ENCODE data around the gene CCDC136. TPM values are rescaled to one million over a fixed set of nuclear protein-coding genes. Genes with fewer than 3 reads are reported as not detected.

CCDC136 gene
- total RNA-seq, 1 experiment from 2014 or later: 31.1 TPM

DNA sequence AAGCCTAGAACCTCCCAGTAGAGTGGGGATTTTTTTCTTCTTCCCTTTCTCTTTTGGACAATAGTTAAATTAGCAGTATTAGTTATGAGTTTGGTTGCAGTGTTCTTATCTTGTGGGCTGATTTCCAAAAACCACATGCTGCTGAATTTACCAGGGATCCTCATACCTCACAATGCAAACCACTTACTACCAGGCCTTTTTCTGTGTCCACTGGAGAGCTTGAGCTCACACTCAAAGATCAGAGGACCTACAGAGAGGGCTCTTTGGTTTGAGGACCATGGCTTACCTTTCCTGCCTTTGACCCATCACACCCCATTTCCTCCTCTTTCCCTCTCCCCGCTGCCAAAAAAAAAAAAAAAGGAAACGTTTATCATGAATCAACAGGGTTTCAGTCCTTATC lies 21.5 kb upstream of the CCDC136 start:
- Mint-ChIP-seq H3K4me1 (no peaks in the 10 kb centered on the region), H3K36me3 (ENCODE audit: insufficient read depth in 1 of 3, low read depth in 3 of 3) (peaks cover 50 to 79% (median 70%) of the 10 kb centered on the region in 3 experiments), H3K27me3 (ENCODE audit: low read depth) (peaks cover under 1% of the 10 kb centered on the region; the same call in 1 of the 2 replicates), H3K4me3 (no peak overlapping the region), H3K27ac (0 out of 7 replicates have a peak overlapping the region, but pooled peaks of 1 of the 3 experiments have one; percentile 10), H3K9me3 (no peaks in the 10 kb centered on the region; a peak in 1 of 5 replicates)
- no CpG with 5 or more reads among the region's 2 CpGs for WGBS (ENCODE audit: extremely low coverage, insufficient read length, low lambda C conversion rate)
- no peak overlapping the region for H4K91ac ChIP-seq (ENCODE audit: insufficient read length, low read depth, low read length)
- H3T11ph ChIP-seq (ENCODE audit: low read length): no peak overlapping the region
- no peak overlapping the region for H2BK15ac ChIP-seq (ENCODE audit: low read depth, low read length)
- no peak overlapping the region for H4K5ac ChIP-seq (ENCODE audit: insufficient read length, low read depth, low read length)
- no peak overlapping the region for H2BK5ac ChIP-seq (ENCODE audit: insufficient read length, low read length)
- H3K79me2 ChIP-seq (ENCODE audit: insufficient read depth, low read length): no peaks in the 10 kb centered on the region
- H3K18ac ChIP-seq (ENCODE audit: insufficient read length, low read depth, low read length): no peak overlapping the region
- no peak overlapping the region for H3K9ac ChIP-seq (ENCODE audit: extremely low read depth, insufficient read length, low read length)
- no peak overlapping the region for H2AK5ac ChIP-seq (ENCODE audit: insufficient read length, low read length)
- no peak overlapping the region for H2BK120ac ChIP-seq (ENCODE audit: low read depth, low read length, poor library complexity, severe bottlenecking)
- H3K27me3 ChIP-seq (ENCODE audit: insufficient read depth, low read length): no peaks in the 10 kb centered on the region
- H3K4ac ChIP-seq (ENCODE audit: low read depth, low read length): no peak overlapping the region
- no peak overlapping the region for H2BK20ac ChIP-seq (ENCODE audit: low read depth, low read length, poor library complexity, severe bottlenecking)
- H3K23ac ChIP-seq (ENCODE audit: insufficient read length, low read depth, low read length): no peak overlapping the region
- no peak overlapping the region for H2BK12ac ChIP-seq (ENCODE audit: insufficient read length, low read depth, low read length)
- H3K4me1 ChIP-seq (ENCODE audit: insufficient read depth, low read length): no peaks in the 10 kb centered on the region
- no peak overlapping the region for H3K56ac ChIP-seq (ENCODE audit: insufficient read length, low read depth, low read length)
- no peak overlapping the region for H2AFZ ChIP-seq (ENCODE audit: low read length)
- H3K79me1 ChIP-seq (ENCODE audit: insufficient read depth, low read depth, low read length, poor library complexity, severe bottlenecking): no peaks in the 10 kb centered on the region
- no peaks in the 10 kb centered on the region for H3K23me2 ChIP-seq (ENCODE audit: insufficient read length, low read depth, low read length, poor library complexity, severe bottlenecking)
- H4K20me1 ChIP-seq (ENCODE audit: control insufficient read depth, insufficient read depth, insufficient read length): no peaks in the 10 kb centered on the region
- no peak overlapping the region for H3K14ac ChIP-seq (ENCODE audit: insufficient read depth, low read length)
- DNase-seq: no peak
- no peak overlapping the region for H3K27ac ChIP-seq (ENCODE audit: insufficient read length, low read depth, low read length)
- no peaks in the 10 kb centered on the region for H3K9me3 ChIP-seq (ENCODE audit: control insufficient read depth, low read depth, low read length)
- no peak overlapping the region for H4K8ac ChIP-seq (replicated peaks; ENCODE audit: insufficient read length, low read depth, low read length)
- no peak overlapping the region for H3K4me2 ChIP-seq (ENCODE audit: insufficient read depth, insufficient read length, low read length)
- no peak for TF ChIP-seq CTCF (conservative IDR thresholded peaks at IDR 0.05)
